DMS153 treated with DMSO at 0.1 percent for 48 hours (cell line): ENCODE results near the gene HCFC2.
"Not testable (repeated sequence)": the region's sequence is repeated elsewhere in the genome, so short reads cannot be mapped to it uniquely, and the experiment has no call there.

Source experiments
- DNase-seq: peaks from one replicate; lab custom pipeline; 2025; ENCODE audit not compliant: unreplicated experiment; lab: John Stamatoyannopoulos, UW

Gene HCFC2

DNA sequence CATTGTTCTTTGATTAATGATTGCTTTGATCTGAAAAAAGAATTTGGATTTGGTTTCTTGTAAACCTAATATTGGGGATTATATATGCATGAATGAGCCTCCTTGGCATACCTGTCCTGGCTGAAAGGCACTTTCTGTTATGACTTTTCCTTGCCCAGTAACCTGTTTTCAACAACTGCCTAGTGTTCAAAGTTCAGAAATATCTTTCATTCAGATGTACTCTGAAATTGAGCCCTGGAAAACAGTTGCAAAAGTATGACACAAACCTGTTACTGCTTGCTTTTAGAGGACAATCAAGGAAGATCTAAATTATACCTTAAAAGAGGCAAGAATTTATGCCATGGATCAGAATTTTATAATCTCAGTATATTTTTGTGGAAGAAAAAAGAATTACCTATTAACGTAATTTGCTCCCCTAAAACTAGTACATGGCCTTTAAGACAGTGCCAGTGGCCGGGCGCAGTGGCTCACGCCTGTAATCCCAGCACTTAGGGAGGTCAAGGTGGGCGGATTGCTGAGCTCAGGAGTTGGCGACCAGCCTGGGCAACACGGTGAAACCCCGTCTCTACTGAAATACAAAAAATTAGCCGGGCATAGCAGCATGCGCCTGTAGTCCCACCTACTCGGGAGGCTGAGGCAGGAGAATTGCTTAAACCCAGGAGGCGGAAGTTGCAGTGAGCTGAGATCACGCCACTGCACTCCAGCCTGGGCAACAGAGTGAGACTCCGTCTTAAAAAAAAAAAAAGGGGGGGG lies 50.7 kb downstream of the HCFC2 start:
- not testable (repeated sequence) for DNase-seq

- DNase-seq = no peak
Observed at GRCh38 chr12:104115587-104115975, 51.2 kb downstream of the HCFC2 start.

- no peak for DNase-seq
Observed at GRCh38 chr12:104121001-104121400, 56.7 kb downstream of the HCFC2 start.

DNA sequence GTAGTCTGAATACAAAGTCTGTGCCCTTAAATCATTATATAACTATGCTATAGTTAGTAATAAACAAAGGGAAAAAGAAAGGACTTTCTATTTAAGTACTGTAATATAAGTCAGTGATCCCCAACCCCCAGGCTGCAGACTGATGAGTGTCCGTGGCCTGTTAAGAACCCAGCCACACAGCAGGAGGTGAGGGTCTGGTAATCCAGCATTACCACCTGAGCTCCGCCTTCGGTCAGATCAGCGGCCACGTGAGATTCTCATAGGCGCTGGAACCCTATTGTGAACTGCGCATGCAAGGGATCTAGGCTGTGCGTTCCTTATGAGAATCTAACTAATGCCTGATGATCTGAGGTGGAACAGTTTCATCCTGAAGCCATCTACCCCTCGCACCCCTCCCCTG lies 58.0 kb downstream of the HCFC2 start:
- DNase-seq = no peak

- no peak for DNase-seq
Observed at GRCh38 chr12:104126548-104126947, 62.2 kb downstream of the HCFC2 start.

- DNase-seq = no peak
Observed at GRCh38 chr12:104130760-104131159, 66.4 kb downstream of the HCFC2 start.

- DNase-seq = no peak
Observed at GRCh38 chr12:104131609-104132008, 67.3 kb downstream of the HCFC2 start.

- peak; percentile 79 for DNase-seq
Observed at GRCh38 chr12:104132351-104132956, 68.1 kb downstream of the HCFC2 start.

GRCh38 chr12:104133321-104133720 lies 69.0 kb downstream of the HCFC2 start:
- no peak for DNase-seq

DNA sequence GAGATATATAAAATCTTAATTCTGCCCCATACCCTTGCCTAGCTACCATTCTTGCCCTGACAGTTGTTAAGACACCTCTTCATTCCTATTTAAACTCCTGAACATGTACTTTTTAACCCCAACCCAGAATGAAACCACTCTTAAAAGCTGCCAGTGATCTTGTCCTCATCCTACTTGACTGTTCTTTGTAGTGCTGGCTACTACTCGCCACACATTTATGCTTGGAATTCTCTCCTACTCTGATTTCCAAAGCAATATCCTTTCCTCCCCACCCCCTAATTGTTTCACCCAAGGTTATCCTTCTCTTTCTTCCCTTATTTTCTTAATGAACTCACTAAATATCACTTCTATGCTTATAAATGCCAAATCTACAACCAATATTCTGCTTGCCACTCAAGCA lies 69.5 kb downstream of the HCFC2 start:
- no peak for DNase-seq

GRCh38 chr12:104134882-104135281 lies 70.6 kb downstream of the HCFC2 start:
- DNase-seq = no peak

GRCh38 chr12:104136577-104136976 lies 72.2 kb downstream of the HCFC2 start:
- DNase-seq = no peak

DNA sequence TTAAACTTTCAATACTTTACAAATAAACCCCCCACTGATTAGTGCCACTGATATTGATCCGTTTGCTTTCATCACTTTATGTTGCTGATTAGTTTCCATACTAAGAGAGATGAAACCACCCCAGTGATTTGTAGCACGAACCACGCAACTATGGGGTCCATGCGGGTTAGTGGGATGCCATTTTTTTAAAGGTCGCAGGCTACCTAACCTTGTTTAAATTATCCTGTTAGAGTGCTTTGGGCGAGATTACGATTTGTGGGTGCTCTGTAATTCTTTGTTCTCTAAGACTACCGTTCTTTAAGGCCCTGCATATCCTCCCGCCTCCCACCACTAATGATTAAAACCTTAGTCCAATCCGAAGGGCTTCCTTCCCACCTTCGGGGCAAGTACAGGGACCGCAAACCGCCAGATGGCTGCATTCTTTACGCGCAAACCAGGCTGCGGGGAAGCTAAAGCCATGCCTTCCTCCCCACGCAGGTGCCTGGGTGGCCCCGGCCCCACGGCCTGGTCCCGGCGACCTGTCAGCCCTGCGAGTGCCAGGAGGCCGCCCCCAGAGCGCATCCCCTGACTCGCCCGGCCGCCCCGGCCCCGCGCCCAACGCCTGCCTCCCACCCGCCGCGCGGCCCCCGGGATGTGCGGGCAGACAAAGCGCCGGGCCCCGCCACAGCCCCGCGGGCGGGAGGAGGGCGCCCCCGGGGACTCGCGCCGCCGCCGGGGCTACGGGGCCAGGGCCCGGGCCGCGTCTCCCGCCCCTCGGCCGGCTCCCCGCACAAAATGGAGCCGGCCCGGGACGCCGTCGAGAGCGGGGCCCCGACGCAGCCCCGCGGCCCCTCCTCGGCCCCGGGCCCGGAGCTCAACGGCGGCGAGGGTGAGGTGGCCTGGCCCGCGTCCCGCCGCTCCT lies 72.9 kb downstream of the HCFC2 start:
- no peak for DNase-seq

DNA sequence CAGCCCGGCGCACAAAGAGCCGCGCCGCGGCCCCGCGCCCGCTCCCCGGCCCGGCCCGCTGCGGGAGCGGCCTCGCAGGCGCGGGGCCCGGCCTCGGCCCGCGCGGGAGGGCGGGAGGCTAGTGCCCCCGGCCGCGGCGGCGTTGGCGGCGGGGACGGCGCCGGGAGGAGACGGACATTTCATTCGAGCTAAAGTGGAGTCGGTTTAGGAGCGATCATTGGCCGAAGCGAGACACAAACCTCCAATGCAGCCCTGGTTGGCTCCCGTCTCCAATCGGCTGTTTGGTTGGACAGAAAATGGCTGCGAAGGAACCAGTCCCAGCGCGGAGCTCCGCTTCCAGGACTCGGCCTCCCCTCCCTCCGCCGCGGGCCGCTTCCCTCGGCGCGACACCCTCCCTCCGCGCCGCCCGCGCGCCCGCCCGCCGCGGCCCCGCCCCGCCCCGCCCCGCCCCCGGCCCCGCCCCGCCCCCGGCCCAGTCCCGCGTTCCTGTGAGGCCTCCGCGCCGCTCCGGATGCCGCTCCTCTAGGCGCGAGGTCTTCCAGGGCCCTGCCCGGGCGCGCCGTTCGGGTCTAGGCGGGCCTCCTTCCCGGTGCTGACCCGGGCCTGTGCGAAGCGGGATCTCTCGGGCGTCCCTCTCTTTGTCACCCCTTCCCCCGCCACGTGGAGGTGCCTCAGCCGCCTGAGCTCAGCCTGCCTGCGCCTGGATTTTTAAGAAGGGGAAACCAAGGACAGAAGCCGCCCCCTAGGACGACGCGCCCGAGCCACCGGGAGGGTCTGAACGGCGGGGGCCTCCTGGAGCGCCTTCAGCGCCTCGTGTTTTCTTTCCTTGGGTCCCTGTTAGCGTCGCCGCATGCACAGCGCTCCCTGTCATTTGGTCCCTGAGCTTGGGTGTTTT lies 73.8 kb downstream of the HCFC2 start, which contains the start of gene NFYB:
TSS of gene NFYB (minus strand) at position 309 of the 895 bp plus-strand sequence. CDS start 2,757 bp downstream, outside the sequence.
- peak; percentile 91 for DNase-seq

- DNase-seq = peak; percentile 13
Observed at GRCh38 chr12:104138797-104139152, 74.4 kb downstream of the HCFC2 start.

DNA sequence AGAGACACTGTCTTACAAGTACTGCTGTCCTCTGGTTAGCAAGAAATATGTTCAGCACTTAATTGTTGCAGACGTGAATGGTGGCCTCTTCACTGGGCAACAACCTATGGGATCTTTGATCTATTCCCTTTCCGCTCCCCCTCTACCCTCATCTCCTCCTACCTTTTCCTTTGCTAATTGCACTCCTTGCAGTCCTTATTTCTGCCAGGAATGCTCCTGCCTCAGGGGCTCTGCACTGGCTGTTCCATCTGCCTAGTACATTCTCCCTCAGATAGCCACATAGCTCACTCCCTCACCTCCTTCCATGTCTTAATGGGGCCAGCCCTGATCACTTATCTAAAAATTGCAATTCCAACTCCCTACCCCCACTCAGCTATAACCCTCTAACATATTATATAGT lies 78.2 kb downstream of the HCFC2 start:
- no peak for DNase-seq

DNA sequence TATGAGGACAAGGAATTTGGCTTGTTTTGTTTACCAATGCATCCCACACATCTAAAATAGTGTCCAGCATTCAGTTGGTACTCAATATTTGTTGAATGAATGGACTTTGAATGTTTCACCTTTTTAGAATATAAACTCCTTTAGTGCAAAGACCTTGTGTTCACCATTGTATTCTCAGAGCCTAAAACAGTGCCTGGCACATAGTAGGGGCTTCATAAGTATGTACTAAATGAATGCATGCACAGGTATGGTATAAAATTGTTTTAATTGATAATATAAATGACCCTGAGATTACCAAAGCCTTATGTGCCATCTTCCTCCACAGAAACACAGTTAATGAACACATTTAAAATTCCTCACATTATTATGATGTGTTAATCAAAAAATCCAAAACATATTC lies 78.7 kb downstream of the HCFC2 start:
- no peak for DNase-seq

DNA sequence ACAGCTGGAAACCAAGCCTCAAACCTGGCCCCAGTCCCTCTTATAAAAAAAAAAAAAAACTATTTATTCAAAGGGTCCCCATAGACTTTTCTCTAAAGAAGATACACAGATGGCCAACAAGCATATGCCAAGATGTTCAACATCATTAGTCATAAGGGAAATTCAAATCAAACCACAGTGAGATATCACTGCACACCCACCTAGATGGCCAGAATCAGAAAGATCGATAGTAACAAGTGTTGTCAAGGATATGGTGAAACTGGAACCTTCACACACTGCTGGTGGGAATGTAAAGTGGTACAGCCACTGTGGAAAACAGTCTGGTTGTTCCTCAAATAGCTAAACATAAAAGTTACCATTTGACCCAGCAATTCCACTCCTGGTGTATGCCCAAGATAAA lies 79.6 kb downstream of the HCFC2 start:
- DNase-seq = no peak

GRCh38 chr12:104147346-104147745 lies 83.0 kb downstream of the HCFC2 start:
- no peak for DNase-seq

- DNase-seq = no peak
Observed at GRCh38 chr12:104150416-104150815, 86.1 kb downstream of the HCFC2 start.
